Prostate gland (tissue), 2 donors: ENCODE data around the gene CCDC61. TPM values are rescaled to one million over a fixed set of nuclear protein-coding genes. Genes with fewer than 3 reads are reported as not detected.

Source experiments
- DNase-seq: peaks from one replicate; pipeline ENCODE4 v3.0.0-alpha.2; 2019; ENCODE audit warnings: low spot score
- H3K27ac ChIP-seq, 2 donors: fragments of 200-600 bp; sonication (generic); 2 replicates each; pipeline ENCODE4 v1.5.1; 2017 to 2019
- H3K27me3 ChIP-seq: fragments of 200-600 bp; sonication (generic); replicated peaks from 2 replicates; pipeline ENCODE4 v1.5.1; 2019; ENCODE audit not compliant: insufficient read depth
- H3K36me3 ChIP-seq, 2 donors: fragments of 200-600 bp; sonication (generic); 1 replicate in 1 of 2; 2 replicates in 1 of 2; pipeline versions ENCODE4 v1.5.1 to v1.8.1; 2017 to 2019
- H3K4me1 ChIP-seq: fragments of 200-600 bp; sonication (generic); replicated peaks from 2 replicates; pipeline ENCODE4 v1.5.1; 2019
- H3K4me3 ChIP-seq, 2 donors: fragments of 200-600 bp; sonication (generic); 2 replicates each; pipeline ENCODE4 v1.5.1; 2017 to 2019
- H3K9me3 ChIP-seq: fragments of 200-600 bp; sonication (generic); 2 replicates; pipeline ENCODE4 v1.5.1; 2017
- POLR2A ChIP-seq: fragments of 450-650 bp; IDR thresholded peaks from one replicate; pipeline ENCODE4 v1.6.1; 2016; ENCODE audit warnings: antibody characterized with exemption, mild to moderate bottlenecking
- POLR2AphosphoS5 ChIP-seq: sonication (generic); formaldehyde crosslinking; IDR thresholded peaks from one replicate; pipeline ENCODE4 v1.6.1; 2017; ENCODE audit warnings: antibody characterized with exemption
- WGBS: methylation state at CpG from one replicate; pipeline ENCODE4 v1.1.5; 2018; 5-methylcytosine and 5-hydroxymethylcytosine counted together
- intact Hi-C: fragments of 100-400 bp; cut with DNase I; formaldehyde crosslinking; loops from one replicate; pipeline ENCODE4 v1.14.2; 2022
- total RNA-seq, 2 donors: library from RNA; depleted of rRNA; stranded (reverse); fragments of >200 nt; gene quantifications; one replicate each; pipeline ENCODE4 v1.1.0, GENCODE V29; 2016
- TF ChIP-seq, protein P1 (sequence below), 4 experiments: fragments of 200-600 bp in 2 of 4; fragments of 450-650 bp in 2 of 4; sonication (generic) in 2 of 4; IDR thresholded peaks; 1 replicate in 3 of 4; 2 replicates in 1 of 4; pipeline ENCODE4 v1.5.1; 2016 to 2019; ENCODE audit warnings: antibody characterized with exemption in 4 of 4, mild to moderate bottlenecking in 2 of 4, moderate library complexity in 2 of 4

CCDC61 gene
- total RNA-seq, 2 donors from 2014 or later, result 22.9 to 23.7 TPM

- Histone ChIP-seq H3K27ac (no peak overlapping the region), H3K9me3 (no peaks in the 10 kb centered on the region), H3K4me1 (no peaks in the 10 kb centered on the region), H3K4me3 (no peak overlapping the region), H3K36me3 (no peaks in the 10 kb centered on the region), H3K27me3 (no peaks in the 10 kb centered on the region)
- 88% methylated on average over 13 of the region's 13 CpGs for WGBS
- intact Hi-C loops, result no loop called here
- TF ChIP-seq POLR2AphosphoS5 (no peak), POLR2A (no peak)
- TF ChIP-seq, protein P1, sequence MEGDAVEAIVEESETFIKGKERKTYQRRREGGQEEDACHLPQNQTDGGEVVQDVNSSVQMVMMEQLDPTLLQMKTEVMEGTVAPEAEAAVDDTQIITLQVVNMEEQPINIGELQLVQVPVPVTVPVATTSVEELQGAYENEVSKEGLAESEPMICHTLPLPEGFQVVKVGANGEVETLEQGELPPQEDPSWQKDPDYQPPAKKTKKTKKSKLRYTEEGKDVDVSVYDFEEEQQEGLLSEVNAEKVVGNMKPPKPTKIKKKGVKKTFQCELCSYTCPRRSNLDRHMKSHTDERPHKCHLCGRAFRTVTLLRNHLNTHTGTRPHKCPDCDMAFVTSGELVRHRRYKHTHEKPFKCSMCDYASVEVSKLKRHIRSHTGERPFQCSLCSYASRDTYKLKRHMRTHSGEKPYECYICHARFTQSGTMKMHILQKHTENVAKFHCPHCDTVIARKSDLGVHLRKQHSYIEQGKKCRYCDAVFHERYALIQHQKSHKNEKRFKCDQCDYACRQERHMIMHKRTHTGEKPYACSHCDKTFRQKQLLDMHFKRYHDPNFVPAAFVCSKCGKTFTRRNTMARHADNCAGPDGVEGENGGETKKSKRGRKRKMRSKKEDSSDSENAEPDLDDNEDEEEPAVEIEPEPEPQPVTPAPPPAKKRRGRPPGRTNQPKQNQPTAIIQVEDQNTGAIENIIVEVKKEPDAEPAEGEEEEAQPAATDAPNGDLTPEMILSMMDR (IDR thresholded peaks at IDR 0.05), result no peak
- no peak for DNase-seq
Measured at GRCh38 chr19:46006411-46006810, 11.1 kb downstream of the CCDC61 start.

DNA sequence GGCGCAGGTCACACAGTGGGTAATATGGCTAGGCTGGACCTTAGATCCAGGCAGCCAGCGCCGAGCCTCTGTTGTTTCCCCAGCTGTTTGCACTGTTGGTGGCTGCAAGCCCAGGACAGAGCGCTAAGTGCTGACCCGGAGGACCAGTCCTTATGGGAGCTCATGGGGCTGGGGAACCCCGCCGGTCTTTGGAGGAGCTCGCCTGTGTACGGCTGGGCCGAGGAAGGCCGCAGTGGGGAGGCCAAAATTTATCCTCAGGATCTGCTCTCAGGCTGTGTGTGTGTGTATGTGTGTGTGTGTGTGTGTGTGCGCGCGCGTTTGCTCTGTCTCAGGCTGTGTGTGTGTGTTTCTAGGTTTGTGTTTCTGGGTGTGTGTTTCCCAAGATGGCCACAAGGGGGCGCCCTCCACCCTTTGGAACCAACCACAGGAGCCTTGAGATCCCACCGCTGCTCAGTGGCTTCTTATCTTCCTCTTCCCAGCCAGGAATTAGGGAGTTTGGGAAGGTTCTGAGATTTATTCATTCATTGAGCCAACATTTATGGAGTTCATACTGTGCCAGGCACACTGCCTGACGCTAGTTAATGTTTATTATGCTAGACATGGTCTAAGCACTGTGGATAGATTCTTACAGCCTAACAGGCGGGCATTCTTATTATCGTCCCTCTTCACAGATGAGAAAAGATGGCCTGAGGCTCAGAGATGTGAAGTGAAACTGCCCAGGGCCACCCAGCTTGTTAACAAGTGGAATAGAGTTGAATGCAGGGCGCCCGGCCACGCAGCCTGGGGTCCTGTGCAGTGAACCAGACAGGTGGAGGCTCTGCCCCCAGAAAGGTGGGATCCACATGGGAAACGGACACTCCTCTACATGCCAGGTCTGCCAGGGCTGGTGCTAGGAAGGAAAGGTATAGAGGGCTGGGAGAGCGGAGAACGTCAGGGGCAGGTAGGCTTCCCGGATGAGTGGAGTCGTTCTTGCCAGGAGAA is 14.6 kb downstream of the CCDC61 start:
- peaks cover under 1% of the 10 kb centered on the region for H3K4me1 ChIP-seq
- H3K36me3 ChIP-seq, result no peaks in the 10 kb centered on the region
- 34% methylated on average over 23 of the region's 28 CpGs for WGBS
- no peak overlapping the region for H3K27ac ChIP-seq
- H3K9me3 ChIP-seq, result no peaks in the 10 kb centered on the region
- no peak overlapping the region for H3K4me3 ChIP-seq
- H3K27me3 ChIP-seq, result no peaks in the 10 kb centered on the region
- intact Hi-C loops, result loop anchor here (10.0 kb wide), 1 partner anchor 125 kb away; the partner anchor contains the start of gene IRF2BP1
- TF ChIP-seq POLR2AphosphoS5 (peak; percentile 38), POLR2A (no peak)
- TF ChIP-seq, protein P1 (IDR thresholded peaks at IDR 0.05), result peak; percentile 58 to 88 (median 72)
- peak; percentile 58 for DNase-seq

DNA sequence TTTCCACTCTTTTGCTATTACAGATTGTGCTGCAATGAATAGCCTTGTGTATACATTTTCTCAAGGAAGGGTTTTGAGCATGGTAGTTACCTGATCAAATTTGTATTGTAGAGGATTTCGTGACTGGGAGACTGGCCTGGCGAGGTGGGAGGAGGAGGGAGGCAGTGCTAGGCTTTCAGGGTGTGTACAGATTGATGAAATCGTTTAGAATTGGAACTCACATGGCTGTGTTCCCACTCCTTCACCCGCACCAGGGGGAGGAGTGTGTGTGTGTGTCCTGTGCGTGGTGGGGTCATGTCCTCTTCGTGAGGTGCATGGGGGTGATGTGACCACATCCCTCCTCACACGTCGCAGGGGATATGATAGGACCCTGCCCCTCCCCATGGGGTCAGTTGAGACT is 19.3 kb downstream of the CCDC61 start:
- intact Hi-C loops, result loop anchor here (10.0 kb wide), 1 partner anchor 130 kb away; the partner anchor contains the start of gene IRF2BP1
- H3K9me3 ChIP-seq, result no peaks in the 10 kb centered on the region
- H3K27ac ChIP-seq, result no peak overlapping the region
- H3K36me3 ChIP-seq, result no peaks in the 10 kb centered on the region
- TF ChIP-seq, protein P1 (IDR thresholded peaks at IDR 0.05), result no peak
- TF ChIP-seq POLR2A (no peak), POLR2AphosphoS5 (no peak)
- DNase-seq, result no peak
- no peaks in the 10 kb centered on the region for H3K27me3 ChIP-seq
- H3K4me3 ChIP-seq, result peak overlapping the region; percentile 6 to 30
- H3K4me1 ChIP-seq, result peaks cover 10% of the 10 kb centered on the region
- WGBS, result 65% methylated on average over 8 of the region's 8 CpGs

GRCh38 chr19:46014941-46015686 is 19.8 kb downstream of the CCDC61 start:
- intact Hi-C loops, result loop anchor here (10.0 kb wide), 1 partner anchor 130 kb away; the partner anchor contains the start of gene IRF2BP1
- Histone ChIP-seq H3K27me3 (no peaks in the 10 kb centered on the region), H3K27ac (no peak overlapping the region), H3K9me3 (no peaks in the 10 kb centered on the region), H3K4me3 (peak overlapping the region; percentile 6 to 30), H3K4me1 (peaks cover 10% of the 10 kb centered on the region), H3K36me3 (no peaks in the 10 kb centered on the region)
- peak; percentile 74 for DNase-seq
- TF ChIP-seq POLR2AphosphoS5, result peak; percentile 41
- TF ChIP-seq, protein P1 (IDR thresholded peaks at IDR 0.05), result no peak
- WGBS, result 11% methylated on average over 38 of the region's 74 CpGs
